Vagina (tissue), 2 donors: Measurements from ENCODE around the gene FAM162B.

ENCODE experiments used
- POLR2A ChIP-seq, 2 donors: fragments of 450-650 bp; IDR thresholded peaks; one replicate each; pipeline ENCODE4 v1.6.1; 2017; ENCODE audit warnings: antibody characterized with exemption in 2 of 2, mild to moderate bottlenecking in 2 of 2, moderate library complexity in 2 of 2
- TF ChIP-seq, protein P1 (sequence below), 3 experiments: fragments of 450-650 bp in 2 of 3; fragments of 200-600 bp in 1 of 3; sonication (generic) in 1 of 3; IDR thresholded peaks; one replicate each; pipeline ENCODE4 v1.5.1; 2017 to 2019; ENCODE audit warnings: antibody characterized with exemption in 3 of 3, mild to moderate bottlenecking in 2 of 3, moderate library complexity in 2 of 3

- TF ChIP-seq, protein P1, sequence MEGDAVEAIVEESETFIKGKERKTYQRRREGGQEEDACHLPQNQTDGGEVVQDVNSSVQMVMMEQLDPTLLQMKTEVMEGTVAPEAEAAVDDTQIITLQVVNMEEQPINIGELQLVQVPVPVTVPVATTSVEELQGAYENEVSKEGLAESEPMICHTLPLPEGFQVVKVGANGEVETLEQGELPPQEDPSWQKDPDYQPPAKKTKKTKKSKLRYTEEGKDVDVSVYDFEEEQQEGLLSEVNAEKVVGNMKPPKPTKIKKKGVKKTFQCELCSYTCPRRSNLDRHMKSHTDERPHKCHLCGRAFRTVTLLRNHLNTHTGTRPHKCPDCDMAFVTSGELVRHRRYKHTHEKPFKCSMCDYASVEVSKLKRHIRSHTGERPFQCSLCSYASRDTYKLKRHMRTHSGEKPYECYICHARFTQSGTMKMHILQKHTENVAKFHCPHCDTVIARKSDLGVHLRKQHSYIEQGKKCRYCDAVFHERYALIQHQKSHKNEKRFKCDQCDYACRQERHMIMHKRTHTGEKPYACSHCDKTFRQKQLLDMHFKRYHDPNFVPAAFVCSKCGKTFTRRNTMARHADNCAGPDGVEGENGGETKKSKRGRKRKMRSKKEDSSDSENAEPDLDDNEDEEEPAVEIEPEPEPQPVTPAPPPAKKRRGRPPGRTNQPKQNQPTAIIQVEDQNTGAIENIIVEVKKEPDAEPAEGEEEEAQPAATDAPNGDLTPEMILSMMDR (IDR thresholded peaks at IDR 0.05), result no peak
- no peak for TF ChIP-seq POLR2A (IDR thresholded peaks at IDR 0.05)
Observed at GRCh38 chr6:116797585-116797984, 32.1 kb upstream of the FAM162B start.
